K562 (cell line): Measurements from ENCODE around the gene CCDC71L. TPM values are rescaled to one million over a fixed set of nuclear protein-coding genes. Genes with fewer than 3 reads are reported as not detected.

Experiments used
- CGGBP1 ChIP-seq: fragments of 250-450 bp; sonication (Bioruptor Pico); IDR thresholded peaks from 2 replicates; pipeline ENCODE4 v1.9.0; 2021; ENCODE audit warnings: mild to moderate bottlenecking
- GTF2F1 ChIP-seq: IDR thresholded peaks from 2 replicates; pipeline ENCODE4 v1.6.1; 2011; ENCODE audit warnings: low read depth, low read length, improper control_type of control experiment
- MITF ChIP-seq: IDR thresholded peaks from 2 replicates; pipeline ENCODE4 v1.6.1; 2014; ENCODE audit warnings: antibody characterized with exemption
- NCOA4 ChIP-seq: fragments of 450-650 bp; IDR thresholded peaks from 2 replicates; pipeline ENCODE4 v1.6.1; 2018; ENCODE audit warnings: mild to moderate bottlenecking; ENCODE audit not compliant: partially characterized antibody
- NFE2L1 ChIP-seq: fragments of 450-650 bp; IDR thresholded peaks from 2 replicates; pipeline ENCODE4 v1.6.1; 2016; ENCODE audit warnings: missing genetic modification characterization, low read depth, mild to moderate bottlenecking, missing compliant biosample characterization, moderate library complexity, borderline replicate concordance
- SMAD3 ChIP-seq: fragments of 450-650 bp; formaldehyde crosslinking; conservative IDR thresholded peaks from 2 replicates; pipeline ENCODE4 v1.4.0; 2020; ENCODE audit warnings: mild to moderate bottlenecking
- SMARCC2 ChIP-seq: fragments of 450-650 bp; IDR thresholded peaks from 2 replicates; pipeline ENCODE4 v1.6.1; 2017; ENCODE audit warnings: antibody characterized with exemption, moderate library complexity, mild to moderate bottlenecking, low read depth
- SOX6 ChIP-seq: fragments of 450-650 bp; IDR thresholded peaks from 2 replicates; pipeline ENCODE4 v1.6.1; 2014; ENCODE audit warnings: mild to moderate bottlenecking
- STAT5A ChIP-seq: IDR thresholded peaks from 2 replicates; pipeline ENCODE4 v1.6.1; 2012; ENCODE audit warnings: low read length, inconsistent platforms, borderline replicate concordance
- TBP ChIP-seq: optimal IDR thresholded peaks from 2 replicates; pipeline ENCODE3; 2011; ENCODE audit warnings: low read depth, low read length, improper control_type of control experiment
- ZFP30 ChIP-seq: fragments of 250-450 bp; sonication (Bioruptor Pico); IDR thresholded peaks from 2 replicates; pipeline ENCODE4 v1.8.0; 2022; ENCODE audit warnings: moderate library complexity, mild to moderate bottlenecking, inconsistent platforms, borderline replicate concordance
- ZNF75A ChIP-seq: fragments of 450-650 bp; formaldehyde crosslinking; IDR thresholded peaks from 2 replicates; pipeline ENCODE4 v1.4.0; 2020; ENCODE audit warnings: mild to moderate bottlenecking
- polyA plus RNA-seq, 8 experiments: library from polyadenylated mRNA; depleted of rRNA in 4 of 8; stranded (reverse) in 5 of 8; unstranded in 3 of 8; fragments of >200 nt; fragmentation: Nextera tagmentation in 2 of 8; fragmentation: Illumina TruSeq in 1 of 8; extraction: Ambion mirVana in 2 of 8; extraction: Trizol in 1 of 8; gene quantifications; 2 replicates each; pipeline versions ENCODE4 v1.2.1 to v1.2.3, GENCODE V29; 2011 to 2014; ENCODE audit warnings: inconsistent platforms in 1 of 8, missing spikeins in 1 of 8
- total RNA-seq, 7 experiments: library from RNA; depleted of rRNA in 6 of 7; stranded (reverse); fragments of >200 nt in 6 of 7; fragmentation: Illumina TruSeq in 2 of 7; extraction: Trizol in 2 of 7; gene quantifications; 2 replicates each; pipeline versions ENCODE4 v1.2.1 to v1.2.3, GENCODE V29; 2011 to 2021; ENCODE audit warnings: low replicate concordance in 1 of 7
- TF ChIP-seq, protein P1 (sequence below): fragments of 450-650 bp; IDR thresholded peaks from 2 replicates; pipeline ENCODE4 v1.6.1; 2017; ENCODE audit warnings: antibody characterized with exemption, mild to moderate bottlenecking
- TF ChIP-seq, protein P2 (sequence below): sonication (generic); formaldehyde crosslinking; IDR thresholded peaks from 2 replicates; pipeline ENCODE4 v1.8.0; 2022; ENCODE audit warnings: mild to moderate bottlenecking, missing genetic modification reagents
- TF ChIP-seq, protein P3 (sequence below), 2 experiments: fragments of 450-650 bp in 1 of 2; sonication (generic) in 1 of 2; formaldehyde crosslinking in 1 of 2; IDR thresholded peaks in 1 of 2; conservative IDR thresholded peaks in 1 of 2; 2 replicates each; pipeline versions ENCODE4 v1.6.1 to v1.8.1; 2016 to 2023; ENCODE audit warnings: mild to moderate bottlenecking in 2 of 2, moderate library complexity in 2 of 2, inconsistent platforms in 1 of 2, missing genetic modification reagents in 1 of 2

Gene CCDC71L
- total and polyA plus RNA-seq, 9 of the 15 experiments (the other 6 are each of a cell fraction or from before 2014, with no cell fraction given), result 5.7 to 108 (median 25.4) TPM

DNA sequence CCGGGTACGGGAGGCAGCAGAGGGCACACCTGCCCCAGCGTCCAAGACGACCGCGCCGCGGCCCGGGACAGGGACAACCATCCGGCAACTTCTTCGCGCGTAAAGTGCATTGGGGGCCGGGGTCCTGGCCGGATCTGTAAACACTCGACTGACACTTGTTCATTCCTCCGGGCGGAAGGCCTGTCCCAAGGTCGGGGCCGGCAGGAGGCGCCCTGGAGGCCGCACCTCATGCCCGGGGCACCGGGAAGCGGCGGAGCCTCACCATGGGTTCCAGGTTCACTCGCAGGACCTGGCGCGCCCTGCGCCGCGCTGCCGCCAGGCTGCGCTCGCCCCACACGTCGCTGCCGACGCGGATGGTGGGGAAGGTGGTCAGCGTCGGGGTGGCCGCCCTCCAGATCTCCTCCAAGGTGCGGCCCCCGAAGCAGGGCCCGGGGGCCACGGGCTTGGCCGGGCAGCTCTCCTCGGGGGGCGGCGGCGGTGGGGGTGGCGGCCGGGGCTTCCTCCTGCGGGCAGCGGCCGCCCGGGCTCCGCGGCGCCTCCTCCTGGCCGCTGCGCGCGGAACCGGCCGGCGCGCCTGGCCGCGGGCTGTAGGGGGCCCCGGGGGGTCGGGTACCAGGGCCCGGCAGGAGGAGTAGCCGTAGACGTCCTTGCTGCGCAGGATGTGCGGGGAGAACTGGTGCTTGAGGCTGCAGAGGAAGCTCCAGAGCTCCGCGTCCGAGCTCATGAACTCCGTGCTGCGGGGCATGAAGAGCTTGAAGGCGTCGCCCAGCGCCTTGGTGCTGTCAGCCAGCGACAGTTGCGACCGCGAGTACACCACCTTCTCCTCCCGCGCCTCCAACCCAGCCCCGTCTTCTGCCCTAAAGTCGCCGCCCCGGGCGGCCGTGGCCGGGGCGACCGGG is 746 bp downstream of the CCDC71L start (continued):
- TF ChIP-seq, protein P1, sequence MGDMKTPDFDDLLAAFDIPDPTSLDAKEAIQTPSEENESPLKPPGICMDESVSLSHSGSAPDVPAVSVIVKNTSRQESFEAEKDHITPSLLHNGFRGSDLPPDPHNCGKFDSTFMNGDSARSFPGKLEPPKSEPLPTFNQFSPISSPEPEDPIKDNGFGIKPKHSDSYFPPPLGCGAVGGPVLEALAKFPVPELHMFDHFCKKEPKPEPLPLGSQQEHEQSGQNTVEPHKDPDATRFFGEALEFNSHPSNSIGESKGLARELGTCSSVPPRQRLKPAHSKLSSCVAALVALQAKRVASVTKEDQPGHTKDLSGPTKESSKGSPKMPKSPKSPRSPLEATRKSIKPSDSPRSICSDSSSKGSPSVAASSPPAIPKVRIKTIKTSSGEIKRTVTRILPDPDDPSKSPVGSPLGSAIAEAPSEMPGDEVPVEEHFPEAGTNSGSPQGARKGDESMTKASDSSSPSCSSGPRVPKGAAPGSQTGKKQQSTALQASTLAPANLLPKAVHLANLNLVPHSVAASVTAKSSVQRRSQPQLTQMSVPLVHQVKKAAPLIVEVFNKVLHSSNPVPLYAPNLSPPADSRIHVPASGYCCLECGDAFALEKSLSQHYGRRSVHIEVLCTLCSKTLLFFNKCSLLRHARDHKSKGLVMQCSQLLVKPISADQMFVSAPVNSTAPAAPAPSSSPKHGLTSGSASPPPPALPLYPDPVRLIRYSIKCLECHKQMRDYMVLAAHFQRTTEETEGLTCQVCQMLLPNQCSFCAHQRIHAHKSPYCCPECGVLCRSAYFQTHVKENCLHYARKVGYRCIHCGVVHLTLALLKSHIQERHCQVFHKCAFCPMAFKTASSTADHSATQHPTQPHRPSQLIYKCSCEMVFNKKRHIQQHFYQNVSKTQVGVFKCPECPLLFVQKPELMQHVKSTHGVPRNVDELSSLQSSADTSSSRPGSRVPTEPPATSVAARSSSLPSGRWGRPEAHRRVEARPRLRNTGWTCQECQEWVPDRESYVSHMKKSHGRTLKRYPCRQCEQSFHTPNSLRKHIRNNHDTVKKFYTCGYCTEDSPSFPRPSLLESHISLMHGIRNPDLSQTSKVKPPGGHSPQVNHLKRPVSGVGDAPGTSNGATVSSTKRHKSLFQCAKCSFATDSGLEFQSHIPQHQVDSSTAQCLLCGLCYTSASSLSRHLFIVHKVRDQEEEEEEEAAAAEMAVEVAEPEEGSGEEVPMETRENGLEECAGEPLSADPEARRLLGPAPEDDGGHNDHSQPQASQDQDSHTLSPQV, result peak; percentile 93
- TF ChIP-seq, protein P2, sequence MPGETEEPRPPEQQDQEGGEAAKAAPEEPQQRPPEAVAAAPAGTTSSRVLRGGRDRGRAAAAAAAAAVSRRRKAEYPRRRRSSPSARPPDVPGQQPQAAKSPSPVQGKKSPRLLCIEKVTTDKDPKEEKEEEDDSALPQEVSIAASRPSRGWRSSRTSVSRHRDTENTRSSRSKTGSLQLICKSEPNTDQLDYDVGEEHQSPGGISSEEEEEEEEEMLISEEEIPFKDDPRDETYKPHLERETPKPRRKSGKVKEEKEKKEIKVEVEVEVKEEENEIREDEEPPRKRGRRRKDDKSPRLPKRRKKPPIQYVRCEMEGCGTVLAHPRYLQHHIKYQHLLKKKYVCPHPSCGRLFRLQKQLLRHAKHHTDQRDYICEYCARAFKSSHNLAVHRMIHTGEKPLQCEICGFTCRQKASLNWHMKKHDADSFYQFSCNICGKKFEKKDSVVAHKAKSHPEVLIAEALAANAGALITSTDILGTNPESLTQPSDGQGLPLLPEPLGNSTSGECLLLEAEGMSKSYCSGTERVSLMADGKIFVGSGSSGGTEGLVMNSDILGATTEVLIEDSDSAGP, result no peak
- TF ChIP-seq ZNF75A (CRISPR knock-in tag) (peak; percentile 24; the same call in 1 of the 2 replicates), TBP (no peak), STAT5A (peak; percentile 20; the same call in 1 of the 2 replicates), GTF2F1 (peak; percentile 64), MITF (peak; percentile 60; the same call in 1 of the 2 replicates), SMAD3 (peak; percentile 87), SOX6 (peak; percentile 83), CGGBP1 (CRISPR knock-in tag) (no peak), NCOA4 (no peak), SMARCC2 (no peak), ZFP30 (CRISPR knock-in tag) (no peak), NFE2L1 (tag) (no peak)
- TF ChIP-seq, protein P3, sequence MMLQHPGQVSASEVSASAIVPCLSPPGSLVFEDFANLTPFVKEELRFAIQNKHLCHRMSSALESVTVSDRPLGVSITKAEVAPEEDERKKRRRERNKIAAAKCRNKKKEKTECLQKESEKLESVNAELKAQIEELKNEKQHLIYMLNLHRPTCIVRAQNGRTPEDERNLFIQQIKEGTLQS (IDR thresholded peaks at IDR 0.05), result 0 out of 2 replicates have a peak, but pooled peaks have one; percentile 7
- TF ChIP-seq, protein P3 (CRISPR knock-in tag; conservative IDR thresholded peaks at IDR 0.05), result peak; percentile 87
